ENCODE measurements around the gene KIRREL1. TPM values are rescaled to one million over a fixed set of nuclear protein-coding genes. Genes with fewer than 3 reads are reported as not detected.
A peak's percentile ranks its signal among the peaks of the same experiment; 100 is the strongest.

KIRREL1 gene
- total RNA-seq, 2 donors from 2014 or later: 22.8 to 26.5 TPM

- Mint-ChIP-seq H3K36me3 (ENCODE audit: low read depth) (no peaks in the 10 kb centered on the region), H3K4me1 (peaks cover 16% of the 10 kb centered on the region), H3K27ac (no peak overlapping the region), H3K27me3 (ENCODE audit: insufficient read depth) (peaks cover 10% of the 10 kb centered on the region), H3K9me3 (no peaks in the 10 kb centered on the region), H3K4me3 (no peak overlapping the region)
- no peak for DNase-seq
- peaks cover 8% of the 10 kb centered on the region for H3K27me3 ChIP-seq (ENCODE audit: control insufficient read depth, insufficient read depth, low read length, poor library complexity, severe bottlenecking)
- no peak overlapping the region for H3K4me3 ChIP-seq (ENCODE audit: low read length)
- no peak overlapping the region for H3K27ac ChIP-seq (ENCODE audit: low read depth, low read length)
- 87 to 100% methylated on average over 1 of the region's 1 CpG for whole genome bisulfite sequencing, 2 experiments (ENCODE audit: insufficient coverage in 1 of 2, insufficient read length in 1 of 2)
- H3K9ac ChIP-seq (ENCODE audit: extremely low read depth, low read length, poor library complexity, severe bottlenecking): no peak overlapping the region
- TF ChIP-seq CTCF (conservative IDR thresholded peaks at IDR 0.05): no peak
- H3K9me3 ChIP-seq (ENCODE audit: control insufficient read depth, low read length): no peaks in the 10 kb centered on the region
- H3K36me3 ChIP-seq (ENCODE audit: control insufficient read depth, insufficient read depth, low read length): no peaks in the 10 kb centered on the region
- H3K4me1 ChIP-seq (ENCODE audit: control insufficient read depth, insufficient read depth, low read length): no peaks in the 10 kb centered on the region
Observed at GRCh38 chr1:157985473-157985872, 8.0 kb upstream of the KIRREL1 start.

- peaks cover 16% of the 10 kb centered on the region for H3K27me3 Mint-ChIP-seq (ENCODE audit: insufficient read depth)
- no peaks in the 10 kb centered on the region for H3K36me3 Mint-ChIP-seq (ENCODE audit: low read depth)
Observed at GRCh38 chr1:157988002-157988401, 5.4 kb upstream of the KIRREL1 start.

GRCh38 chr1:157992031-157992832, 1.2 kb upstream of the KIRREL1 start:
- Mint-ChIP-seq H3K27ac (no peak overlapping the region), H3K27me3 (ENCODE audit: insufficient read depth) (peaks cover 15% of the 10 kb centered on the region), H3K4me1 (peaks cover 15% of the 10 kb centered on the region), H3K9me3 (no peaks in the 10 kb centered on the region), H3K36me3 (ENCODE audit: low read depth) (no peaks in the 10 kb centered on the region), H3K4me3 (peak overlapping the region; percentile 76)
- H3K9ac ChIP-seq (ENCODE audit: extremely low read depth, low read length, poor library complexity, severe bottlenecking): no peak overlapping the region
- WGBS, 2 experiments (ENCODE audit: insufficient coverage in 1 of 2, insufficient read length in 1 of 2): 38 to 47% methylated on average over 3 to 10 of the region's 10 CpGs
- peaks cover 8% of the 10 kb centered on the region for H3K27me3 ChIP-seq (ENCODE audit: control insufficient read depth, insufficient read depth, low read length, poor library complexity, severe bottlenecking)
- H3K4me1 ChIP-seq (ENCODE audit: control insufficient read depth, insufficient read depth, low read length): peaks cover 7% of the 10 kb centered on the region
- peaks cover 3% of the 10 kb centered on the region for H3K36me3 ChIP-seq (ENCODE audit: control insufficient read depth, insufficient read depth, low read length)
- no peak overlapping the region for H3K27ac ChIP-seq (ENCODE audit: low read depth, low read length)
- H3K9me3 ChIP-seq (ENCODE audit: control insufficient read depth, low read length): no peaks in the 10 kb centered on the region
- TF ChIP-seq CTCF (conservative IDR thresholded peaks at IDR 0.05): peak; percentile 96
- DNase-seq: peak; percentile 91
- no peak overlapping the region for H3K4me3 ChIP-seq (ENCODE audit: low read length)

More at GRCh38 chr1:157988002-157988401, 5.4 kb upstream of the KIRREL1 start:
- no peaks in the 10 kb centered on the region for H3K9me3 Mint-ChIP-seq
- Histone ChIP-seq H3K27ac (ENCODE audit: low read depth, low read length) (no peak overlapping the region), H3K4me3 (ENCODE audit: low read length) (no peak overlapping the region), H3K4me1 (ENCODE audit: control insufficient read depth, insufficient read depth, low read length) (no peaks in the 10 kb centered on the region), H3K9ac (ENCODE audit: extremely low read depth, low read length, poor library complexity, severe bottlenecking) (no peak overlapping the region), H3K27me3 (ENCODE audit: control insufficient read depth, insufficient read depth, low read length, poor library complexity, severe bottlenecking) (peaks cover 8% of the 10 kb centered on the region), H3K36me3 (ENCODE audit: control insufficient read depth, insufficient read depth, low read length) (no peaks in the 10 kb centered on the region), H3K9me3 (ENCODE audit: control insufficient read depth, low read length) (no peaks in the 10 kb centered on the region)
- no peak overlapping the region for H3K27ac Mint-ChIP-seq
- peaks cover 14% of the 10 kb centered on the region for H3K4me1 Mint-ChIP-seq
- DNase-seq: no peak
- TF ChIP-seq CTCF (conservative IDR thresholded peaks at IDR 0.05): no peak
- 88 to 100% methylated on average over 2 to 3 of the region's 3 CpGs for WGBS, 2 experiments (ENCODE audit: insufficient coverage in 1 of 2, insufficient read length in 1 of 2)
- H3K4me3 Mint-ChIP-seq: no peak overlapping the region

All from endodermal cell (in vitro differentiated cells).